SIG-M5 treated with dmso at 0.1 percent for 504 hours (cell line): Measurements from ENCODE around the gene TRPM2.
"Not testable (repeated sequence)": the region's sequence is repeated elsewhere in the genome, so short reads cannot be mapped to it uniquely, and the experiment has no call there.

ENCODE experiments used
- DNase-seq: peaks from one replicate; lab custom pipeline; 2025; ENCODE audit not compliant: unreplicated experiment; lab: John Stamatoyannopoulos, UW

Gene TRPM2

DNA sequence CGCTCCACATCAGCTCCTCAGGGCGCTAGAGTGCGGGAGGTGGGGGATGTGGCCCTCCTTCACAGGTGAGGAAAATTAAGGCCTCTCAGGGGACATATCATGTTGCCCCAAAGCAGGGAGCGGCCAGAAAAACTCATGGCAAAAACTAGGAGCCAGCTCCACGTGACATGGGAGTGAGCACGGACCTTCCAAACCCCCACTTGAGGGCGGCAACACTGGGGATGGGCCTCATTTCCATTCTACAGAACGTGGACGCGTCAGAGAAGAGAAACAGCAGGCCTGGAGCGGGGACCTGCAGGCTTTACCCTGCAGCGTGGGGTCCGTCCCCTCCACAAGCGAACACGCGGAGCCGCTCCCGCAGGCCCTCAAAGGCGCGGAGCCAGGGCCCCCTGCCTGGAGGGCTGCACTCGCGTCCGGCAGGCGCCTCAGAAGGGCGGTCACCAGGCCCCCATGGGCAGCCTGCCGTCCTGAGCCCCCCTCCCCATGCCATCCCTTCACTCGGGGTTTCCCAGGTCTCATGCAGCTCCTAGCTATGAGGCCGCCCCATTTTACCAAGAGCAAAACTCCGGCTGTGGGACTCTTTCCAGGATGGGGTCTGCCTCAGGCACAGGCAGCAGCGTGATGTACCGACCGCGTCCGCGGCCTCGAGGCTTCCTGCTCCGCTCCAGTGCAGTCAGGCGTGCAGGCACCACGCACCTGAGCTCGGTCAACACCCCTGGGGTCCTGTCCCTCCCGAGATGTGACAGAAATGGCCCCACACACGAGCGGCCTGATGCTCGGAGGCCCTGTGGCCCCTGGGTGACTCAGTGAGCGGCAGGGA lies 19.7 kb upstream of the TRPM2 start:
- no peak for DNase-seq

DNA sequence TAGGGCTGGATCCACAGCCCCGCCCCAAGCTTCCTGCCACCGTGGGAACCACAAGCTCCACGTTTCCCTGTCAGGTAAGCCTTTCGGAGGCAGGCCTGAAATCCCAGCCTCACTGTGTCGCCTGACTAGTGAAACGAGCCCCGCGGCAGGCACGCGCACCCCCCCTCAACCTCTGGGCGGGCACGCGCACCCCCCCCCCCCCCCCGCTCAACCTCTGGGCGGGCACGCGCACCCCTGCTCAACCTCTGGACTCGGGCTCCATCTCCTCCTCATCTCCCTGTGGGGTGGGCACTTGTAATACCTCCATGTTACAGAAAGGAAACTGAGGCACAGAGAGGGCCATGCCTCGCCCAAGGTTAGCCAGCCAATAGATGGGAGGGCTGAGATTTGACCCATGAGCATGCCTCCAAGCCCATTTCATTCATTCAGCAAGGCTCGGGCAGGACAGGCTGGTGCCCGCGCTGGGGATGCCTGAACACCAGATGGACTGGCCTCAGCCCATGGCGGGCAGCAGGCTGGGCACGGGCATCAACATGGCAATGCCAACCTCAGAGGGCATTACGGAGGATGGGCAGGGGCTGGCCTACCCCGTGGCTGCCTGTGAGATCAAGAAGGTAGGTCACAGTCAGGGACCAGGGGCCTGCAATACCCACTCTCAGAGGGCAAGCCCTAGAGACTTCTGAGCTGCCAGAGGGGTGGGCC lies 18.9 kb upstream of the TRPM2 start:
- no peak for DNase-seq

DNA sequence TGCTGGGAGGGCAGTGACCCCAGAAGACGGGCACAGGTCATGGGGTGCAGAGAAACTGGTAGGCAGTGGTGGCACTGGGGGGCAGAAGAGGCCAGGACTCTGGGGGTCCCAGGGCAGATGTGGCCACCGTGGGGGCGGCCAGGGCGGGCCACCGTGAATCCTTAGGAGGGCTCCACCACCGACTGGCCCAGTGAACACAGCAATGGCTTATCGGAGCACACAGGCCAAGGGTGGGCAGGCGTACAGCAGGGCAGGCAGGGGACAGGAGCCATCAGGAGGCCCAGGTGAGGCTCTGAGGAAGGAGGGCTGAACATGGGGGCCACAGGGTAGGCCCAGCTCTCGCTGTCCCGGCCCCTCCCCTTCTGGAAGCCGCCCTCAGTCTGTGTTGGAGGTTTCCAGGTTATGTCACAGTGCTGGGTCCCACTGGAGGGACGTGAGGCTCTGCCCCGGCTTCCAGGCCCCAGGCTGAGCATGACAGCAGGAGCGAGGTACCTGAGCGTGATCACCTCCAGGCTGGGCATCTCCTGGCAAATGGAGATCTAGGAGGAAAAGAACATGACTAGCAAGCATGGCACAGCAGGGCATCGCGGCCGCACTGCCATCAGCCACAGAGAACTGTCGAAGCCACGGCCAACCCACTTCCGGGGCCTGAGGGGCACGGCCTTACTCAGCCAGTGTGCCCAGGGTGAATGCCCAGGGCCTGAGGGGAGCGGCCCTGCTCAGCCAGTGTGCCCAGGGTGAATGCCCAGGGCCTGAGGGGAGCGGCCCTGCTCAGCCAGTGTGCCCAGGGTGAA lies 18.0 kb upstream of the TRPM2 start:
- DNase-seq, result no peak

DNA sequence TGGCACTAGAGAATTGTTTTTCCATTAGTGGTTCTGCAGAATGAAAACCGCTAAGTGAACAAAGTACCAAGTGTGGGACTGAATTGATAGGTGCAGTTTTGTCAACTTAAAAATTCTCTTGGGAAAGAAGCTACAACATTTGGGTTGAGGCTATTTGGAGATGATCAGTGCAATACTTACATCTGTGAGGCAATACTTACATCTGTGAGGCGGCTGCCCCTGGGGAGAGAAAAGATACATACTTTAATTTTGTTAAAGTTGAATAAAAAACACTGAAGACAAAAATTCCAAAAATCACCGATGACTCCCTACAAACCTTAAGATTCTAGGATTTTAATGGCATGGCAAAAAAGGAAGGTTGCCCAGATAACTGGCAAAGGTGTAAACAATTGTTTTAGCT lies 16.0 kb upstream of the TRPM2 start:
- DNase-seq, result no peak

DNA sequence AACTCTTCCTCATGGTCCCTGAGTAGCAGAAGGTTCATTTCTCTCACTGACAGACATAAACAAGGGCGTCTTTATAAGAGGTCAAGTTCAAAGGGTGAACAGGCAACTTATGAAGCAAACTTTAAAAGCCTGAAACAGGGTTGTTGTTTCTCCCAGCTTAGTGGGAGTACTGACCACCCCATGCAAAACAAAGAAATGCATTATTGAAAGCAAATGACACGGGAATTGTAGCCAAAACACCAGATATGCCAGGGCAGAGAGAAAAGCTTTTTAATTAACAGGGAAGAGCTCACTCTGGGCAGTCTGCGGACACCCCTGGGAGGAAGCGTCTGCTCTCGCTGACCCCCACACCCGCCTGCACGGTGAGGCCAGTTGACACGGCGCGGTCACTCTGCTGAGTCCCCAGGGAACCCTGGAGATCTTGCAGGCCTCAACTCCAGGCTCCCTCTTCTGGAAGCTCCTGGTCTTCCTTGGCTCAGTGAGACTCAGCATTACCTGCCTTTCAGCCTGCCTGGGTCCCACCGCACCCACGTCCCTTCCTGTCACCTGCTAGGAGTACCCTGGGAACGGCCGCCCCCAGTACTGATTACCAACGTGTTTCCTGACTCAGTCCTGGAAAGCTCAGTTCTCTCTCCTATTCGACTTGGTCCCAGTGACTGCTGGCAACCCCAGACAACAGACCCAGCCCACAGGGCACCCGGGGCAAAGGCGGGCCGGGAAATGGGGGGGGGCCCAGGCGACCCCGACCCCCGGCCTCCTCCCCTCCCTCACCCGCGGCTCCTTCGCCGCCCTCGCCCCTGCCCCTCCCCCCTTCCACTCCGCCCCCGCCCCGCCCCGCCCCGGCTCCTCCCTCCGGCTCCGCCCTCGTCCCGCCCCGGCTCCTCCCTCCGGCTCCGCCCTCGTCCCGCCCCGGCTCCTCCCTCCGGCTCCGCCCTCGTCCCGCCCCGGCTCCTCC lies 15.2 kb upstream of the TRPM2 start:
- DNase-seq, result peak; percentile 42

DNA sequence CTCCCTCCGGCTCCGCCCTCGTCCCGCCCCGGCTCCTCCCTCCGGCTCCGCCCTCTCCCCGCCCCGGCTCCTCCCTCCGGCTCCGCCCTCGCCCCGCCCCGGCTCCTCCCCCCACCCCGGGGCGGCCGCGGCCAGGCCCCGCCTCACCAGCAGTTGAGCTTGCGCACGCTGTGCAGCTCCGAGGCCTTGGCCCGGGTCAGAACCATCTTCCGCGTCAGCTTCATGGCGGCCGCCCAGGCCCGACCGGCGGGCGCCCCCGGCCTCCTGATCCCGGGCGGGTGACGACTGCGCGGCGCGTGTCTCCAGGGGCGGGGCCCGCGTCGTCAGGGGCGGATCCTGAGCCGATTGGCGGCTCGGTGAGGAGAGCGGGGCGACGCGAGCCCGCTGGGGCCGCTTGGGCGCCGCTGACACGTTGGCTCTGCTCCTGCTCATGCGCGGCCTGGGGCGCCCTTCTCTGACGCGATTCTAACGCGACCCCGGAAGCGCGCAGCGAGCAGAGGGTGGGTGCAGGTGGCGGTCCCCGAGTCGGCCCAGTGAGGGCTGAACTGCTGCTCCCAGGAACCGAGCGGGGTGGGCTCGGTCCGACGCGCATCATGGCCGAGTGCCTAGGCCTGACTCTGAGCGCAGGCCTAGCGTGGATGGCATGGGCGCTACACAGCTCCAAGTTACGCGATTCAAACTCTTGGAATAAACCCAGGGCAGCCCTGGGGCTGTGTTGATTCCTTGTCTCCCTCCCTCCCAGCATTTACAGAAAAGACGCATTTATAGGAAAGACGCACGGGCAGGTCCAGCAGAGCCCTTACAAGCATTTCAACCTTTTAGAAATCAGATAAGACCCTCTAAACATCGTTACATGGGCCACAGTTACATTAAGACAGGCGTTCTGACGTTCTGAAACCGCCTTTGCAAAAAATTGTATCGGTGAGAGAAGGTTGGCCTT lies 14.2 kb upstream of the TRPM2 start, which contains the start of gene CFAP410:
Gene CFAP410 (minus strand): TSS at position 420 of the 940 bp plus-strand sequence. CDS start 196 bp downstream, at position 224.
- DNase-seq, result peak; percentile 94

DNA sequence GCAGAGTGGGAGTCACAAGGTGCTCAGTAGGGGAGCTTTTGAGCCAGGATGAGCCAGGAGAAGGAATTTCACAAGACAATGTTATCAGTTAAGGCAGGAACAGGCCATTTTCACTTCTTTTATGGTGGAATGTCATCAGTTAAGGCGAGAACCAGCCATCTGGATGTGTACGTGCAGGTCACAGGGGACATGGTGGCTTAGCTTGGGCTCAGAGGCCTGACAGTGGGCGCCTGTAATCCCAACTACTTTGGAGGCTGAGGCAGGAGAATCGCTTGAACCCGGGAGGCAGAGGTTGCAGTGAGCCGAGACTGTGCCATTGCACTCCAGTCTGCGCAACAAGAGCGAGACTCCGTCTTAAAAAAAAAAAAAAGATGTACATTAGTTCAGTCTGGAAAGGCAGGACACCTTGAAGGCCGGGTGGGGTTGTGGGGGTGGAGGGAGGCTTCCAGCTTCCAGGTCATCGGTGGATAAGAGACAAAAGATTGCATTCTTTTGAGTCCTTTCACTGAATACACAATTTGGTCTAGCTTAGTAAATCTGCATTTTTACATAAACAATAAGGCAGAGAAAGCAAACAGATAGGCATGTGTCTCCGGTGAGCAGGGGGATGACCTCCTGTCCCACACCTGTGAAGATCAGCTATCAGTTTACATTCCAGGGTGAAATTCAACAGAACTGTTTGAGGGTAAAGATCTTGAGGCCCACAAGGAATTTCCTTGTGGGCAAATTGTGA lies 11.5 kb upstream of the TRPM2 start:
- not testable (repeated sequence) for DNase-seq

DNA sequence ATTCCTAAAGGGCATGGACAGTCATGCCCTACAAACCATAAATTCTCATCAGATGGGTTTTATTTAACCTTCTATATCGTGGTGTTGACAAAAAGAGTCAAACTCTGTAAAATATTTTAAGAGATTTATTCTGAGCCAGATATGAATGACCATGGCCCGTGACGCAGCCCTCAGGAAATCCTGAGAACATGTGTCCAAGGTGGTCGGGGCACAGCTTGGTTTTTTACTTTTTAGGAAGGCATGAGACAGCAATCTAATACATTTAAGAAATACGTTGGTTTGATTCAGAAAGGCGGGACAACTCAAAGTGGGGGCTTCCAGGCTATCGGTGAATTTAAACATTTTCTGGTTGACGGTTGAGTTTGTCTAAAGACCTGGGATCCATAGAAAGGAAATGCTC lies 10.4 kb upstream of the TRPM2 start:
- DNase-seq, result not testable (repeated sequence)

DNA sequence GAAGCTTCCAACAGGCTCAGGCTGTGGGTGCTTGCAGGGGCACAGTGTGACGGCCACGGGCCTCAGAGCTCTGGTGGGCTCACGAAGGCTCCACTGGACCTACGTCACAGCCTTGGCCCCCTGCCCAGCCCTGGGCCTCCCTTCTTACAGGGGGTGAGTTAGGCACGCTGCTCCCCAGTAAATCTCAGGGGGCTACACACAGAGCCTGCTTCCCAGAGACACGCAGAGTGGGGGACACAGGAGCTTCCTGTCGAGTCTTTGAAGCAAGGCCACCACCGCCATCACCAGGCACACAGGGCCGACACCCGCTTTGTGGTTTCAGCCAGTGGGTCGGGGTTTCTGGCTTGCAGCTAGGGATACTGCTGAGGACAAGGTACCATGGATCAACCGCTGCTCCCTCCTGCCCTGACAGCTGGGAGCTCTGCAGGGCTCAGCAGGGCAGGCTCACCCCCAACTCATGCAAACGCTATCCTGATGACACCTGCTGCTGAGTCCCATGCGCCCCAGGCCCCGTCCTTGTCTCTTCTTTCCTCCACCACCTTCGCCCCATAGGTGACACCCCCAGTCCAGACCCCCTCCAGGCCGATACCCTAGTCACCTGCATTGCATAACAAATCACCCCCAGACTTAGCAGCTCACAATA lies 8.8 kb upstream of the TRPM2 start:
- no peak for DNase-seq

DNA sequence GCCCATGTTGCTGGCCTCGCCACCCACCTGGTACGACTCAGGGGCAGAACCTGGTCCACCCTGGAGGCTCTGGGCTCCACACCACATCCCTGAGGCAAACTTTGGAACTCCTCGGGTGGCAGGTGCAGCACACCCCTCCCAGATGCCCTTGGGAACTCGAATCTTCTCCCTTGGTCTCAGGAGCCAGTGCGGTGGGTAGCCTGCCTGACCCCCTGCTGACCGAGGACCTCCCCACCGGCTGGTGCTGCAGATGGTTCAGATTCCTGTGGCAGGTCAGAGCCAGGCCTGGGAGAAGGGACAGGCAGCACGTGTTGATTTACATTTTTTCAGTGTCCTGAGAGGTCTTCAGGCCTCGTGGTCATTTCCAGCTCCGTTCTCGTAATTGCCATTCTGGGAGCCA lies 7.9 kb upstream of the TRPM2 start:
- DNase-seq, result no peak

DNA sequence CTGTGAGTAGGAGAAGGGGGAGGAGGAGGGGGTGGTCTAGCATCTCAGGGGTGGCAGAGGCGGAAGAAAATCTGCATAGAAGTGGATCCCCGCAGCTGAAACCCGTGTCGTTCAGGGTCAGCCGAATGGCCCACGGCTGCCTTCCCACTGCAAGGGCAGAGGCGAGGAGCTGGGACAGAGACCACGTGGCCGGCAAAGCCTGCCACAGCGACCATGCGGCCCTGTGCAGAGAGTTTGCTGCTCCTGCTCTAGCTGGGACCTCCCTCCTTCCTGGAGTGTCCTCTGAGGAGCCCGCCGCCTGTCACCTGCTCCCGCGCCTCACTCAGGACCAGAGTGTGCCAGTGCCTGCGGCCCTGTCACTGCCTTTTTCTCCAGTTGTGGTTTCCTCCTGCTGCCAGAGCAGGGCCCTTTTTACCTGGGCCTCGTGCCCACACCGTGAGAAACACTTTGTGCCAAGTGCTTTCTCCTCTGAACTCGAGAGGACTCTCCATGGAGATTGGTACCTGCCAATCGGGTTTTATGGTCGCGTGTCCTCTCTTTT lies 5.4 kb upstream of the TRPM2 start:
- DNase-seq, result no peak

DNA sequence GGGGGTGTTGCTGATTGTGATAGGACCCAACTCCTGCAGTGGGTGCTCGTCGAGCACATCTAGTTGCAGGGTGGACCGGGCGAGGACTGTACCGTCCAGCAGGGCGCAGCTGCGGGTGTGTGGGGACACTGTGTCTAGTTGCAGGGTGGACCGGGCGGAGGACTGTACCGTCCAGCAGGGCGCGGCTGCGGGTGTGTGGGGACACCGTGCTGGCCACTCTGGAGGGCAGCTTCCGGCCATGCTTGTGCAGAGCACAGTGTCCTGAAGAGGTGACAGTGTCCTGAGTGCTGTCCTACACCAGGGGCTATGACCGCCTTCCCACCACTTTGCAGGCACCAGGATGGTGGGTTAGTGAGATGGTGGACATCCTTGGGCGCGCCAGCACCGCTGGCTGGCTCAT lies 4.6 kb upstream of the TRPM2 start:
- no peak for DNase-seq

DNA sequence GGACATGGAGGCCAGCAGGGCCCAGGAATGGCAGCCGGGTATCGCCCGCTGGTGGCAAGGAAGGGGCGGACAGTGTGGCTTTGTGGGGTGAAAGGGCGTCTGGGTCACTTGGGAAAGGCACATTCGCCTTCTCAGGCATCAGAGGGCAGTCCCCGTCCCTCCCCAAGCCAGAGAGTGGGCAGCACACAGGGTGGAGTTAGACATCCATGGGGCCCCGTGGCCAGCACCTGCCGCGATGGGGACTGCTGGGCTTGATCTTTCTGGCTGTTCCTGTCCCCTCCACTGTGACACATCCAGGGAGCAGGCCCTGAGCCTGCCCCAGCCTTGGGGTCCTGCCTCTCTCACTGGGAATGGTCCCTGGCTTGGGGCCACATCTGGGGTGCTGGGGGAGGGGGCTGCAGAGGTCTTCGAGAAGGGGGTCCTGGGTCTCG lies 4.0 kb upstream of the TRPM2 start:
- DNase-seq, result no peak

DNA sequence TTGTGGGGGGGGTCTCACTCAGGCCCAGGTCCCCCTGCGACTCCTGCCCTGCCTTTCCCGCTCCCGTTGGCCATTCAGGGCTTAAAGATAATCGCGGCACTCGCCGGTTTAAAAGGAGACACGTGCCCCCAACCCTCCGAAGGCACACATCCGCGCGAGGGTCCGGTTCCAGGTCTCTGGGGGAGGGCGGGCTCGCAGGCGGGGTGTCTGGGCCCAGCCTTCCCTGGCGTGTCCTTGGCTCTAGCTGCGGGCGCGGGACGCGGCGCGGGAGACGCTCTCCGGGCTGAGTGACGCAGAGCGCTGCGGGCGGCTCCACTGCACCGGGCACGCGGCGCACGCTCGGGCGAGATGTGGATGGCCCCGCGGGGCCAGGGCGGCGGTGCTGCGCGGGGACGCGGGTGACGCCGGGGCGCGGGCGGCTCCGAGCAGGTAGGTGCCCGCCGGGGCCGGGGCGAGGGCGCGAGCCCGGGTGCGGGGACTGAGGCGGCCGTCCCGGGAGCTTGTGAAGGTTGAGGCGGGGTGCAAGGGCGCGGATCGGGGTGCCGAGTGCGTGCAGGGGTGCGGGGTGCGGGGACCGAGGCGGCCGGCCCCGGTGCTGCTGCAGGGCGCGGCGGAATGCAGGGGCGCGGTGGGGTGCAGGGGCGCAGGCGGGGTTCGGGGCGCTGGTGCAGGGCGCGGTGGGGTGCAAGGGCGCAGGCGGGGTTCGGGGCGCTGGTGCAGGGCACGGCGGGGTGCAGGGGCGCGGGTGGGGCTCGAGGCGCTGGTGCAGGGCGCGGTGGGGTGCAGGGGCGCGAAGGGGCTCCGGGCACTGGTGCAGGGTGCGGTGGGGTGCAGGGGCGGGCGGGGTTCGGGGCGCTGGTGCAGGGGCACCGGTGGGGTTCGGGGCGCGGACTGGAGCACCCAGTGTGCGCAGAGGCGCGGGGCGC lies 3.3 kb upstream of the TRPM2 start:
- no peak for DNase-seq

DNA sequence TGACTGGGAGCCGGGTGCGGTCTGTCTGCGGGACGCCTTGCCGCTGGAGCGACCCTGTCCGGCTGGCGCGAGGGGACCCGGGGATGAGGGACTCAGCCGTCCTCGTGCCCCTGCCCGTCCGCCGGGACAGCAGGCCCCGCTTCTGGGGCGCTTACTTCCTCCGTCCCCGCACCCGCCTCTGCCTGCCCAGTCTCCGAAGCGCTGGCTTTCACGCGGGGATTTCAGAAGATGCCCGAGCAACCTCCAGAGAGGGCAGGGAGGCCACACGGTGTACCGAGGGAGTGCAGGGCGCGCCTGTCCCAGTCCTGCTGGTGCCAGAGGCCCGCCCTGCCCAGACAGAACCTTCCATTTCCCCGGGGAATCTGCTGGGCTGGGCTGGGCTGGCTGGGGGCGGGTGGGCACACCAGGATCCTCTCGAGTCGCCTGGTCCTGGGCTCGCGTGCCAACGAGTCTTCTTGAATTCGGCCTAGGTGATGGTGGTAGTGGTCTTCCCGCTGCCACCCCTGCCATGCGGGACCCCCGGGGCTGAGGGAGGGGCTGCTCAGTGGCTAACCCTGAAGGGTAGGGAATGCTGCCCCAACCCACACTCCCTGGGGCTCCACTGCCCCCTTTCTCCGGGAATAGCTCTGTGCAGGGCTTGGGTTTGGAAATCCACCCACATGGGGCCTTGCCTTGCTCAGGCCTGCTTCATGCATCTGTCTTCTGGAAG lies 2.5 kb upstream of the TRPM2 start:
- DNase-seq, result peak; percentile 41
